Fibroblast of skin of scalp (primary cell): ENCODE measurements around the gene STIP1.
A peak's percentile ranks its signal among the peaks of the same experiment; 100 is the strongest.

ENCODE experiments used
- DNase-seq: peaks from one replicate; pipeline ENCODE4 v3.0.0-alpha.2; 2013

The STIP1 gene

DNA sequence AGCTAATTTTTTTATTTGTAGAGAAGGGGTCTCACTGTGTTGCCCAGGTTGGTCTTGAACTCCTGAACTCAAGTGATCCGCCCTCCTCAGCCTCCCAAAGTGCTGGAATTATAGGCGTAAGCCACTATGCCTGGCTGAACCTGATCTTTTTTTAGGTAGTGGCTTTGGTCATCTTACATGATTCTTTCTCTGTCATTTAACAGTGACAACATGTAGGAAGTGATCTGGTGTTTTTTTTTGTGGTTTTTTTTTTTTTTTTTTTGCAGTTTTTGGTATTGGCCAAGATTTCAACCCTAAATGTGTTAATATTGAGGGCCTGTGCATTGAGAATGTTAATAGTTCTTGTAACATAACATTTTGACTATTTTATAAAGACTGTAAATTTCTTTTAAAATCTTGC is 12.5 kb downstream of the STIP1 start:
- DNase-seq, result no peak

DNA sequence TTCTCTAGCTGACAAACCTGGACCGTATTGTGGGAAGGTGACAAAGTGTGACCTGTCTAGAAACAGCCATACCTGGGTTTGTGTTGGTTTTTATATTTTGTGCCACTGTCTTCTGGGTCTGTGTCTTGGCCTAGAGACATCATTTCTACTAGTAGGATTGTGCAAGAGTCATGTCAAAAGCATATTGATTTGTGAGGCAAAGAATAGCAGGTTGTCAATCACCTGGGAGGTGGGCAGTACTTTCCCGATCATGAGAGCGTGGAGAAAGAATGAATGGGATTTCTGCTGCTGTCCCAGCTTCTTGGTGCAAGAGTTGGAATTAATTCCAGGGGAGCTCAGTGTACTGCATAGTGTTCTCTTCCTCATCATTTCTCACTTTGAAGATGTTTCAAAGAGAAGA is 15.6 kb downstream of the STIP1 start:
- DNase-seq, result no peak

DNA sequence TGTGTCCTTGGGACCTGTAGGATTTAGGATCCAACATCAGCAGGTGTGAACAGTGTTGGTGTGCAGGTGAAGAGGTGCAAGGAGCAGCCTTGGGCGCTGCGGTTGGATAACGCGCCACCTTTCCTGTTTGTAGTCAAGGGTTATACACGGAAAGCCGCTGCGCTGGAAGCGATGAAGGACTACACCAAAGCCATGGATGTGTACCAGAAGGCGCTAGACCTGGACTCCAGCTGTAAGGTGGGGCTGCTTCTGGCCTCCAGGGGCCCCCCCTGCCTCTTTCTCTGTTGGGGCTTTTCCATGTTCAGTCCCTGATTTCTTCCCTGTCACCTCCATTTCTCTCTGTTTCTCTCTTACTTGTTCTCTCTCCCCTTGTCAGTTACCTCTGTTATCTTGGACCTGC is 17.0 kb downstream of the STIP1 start:
- no peak for DNase-seq

DNA sequence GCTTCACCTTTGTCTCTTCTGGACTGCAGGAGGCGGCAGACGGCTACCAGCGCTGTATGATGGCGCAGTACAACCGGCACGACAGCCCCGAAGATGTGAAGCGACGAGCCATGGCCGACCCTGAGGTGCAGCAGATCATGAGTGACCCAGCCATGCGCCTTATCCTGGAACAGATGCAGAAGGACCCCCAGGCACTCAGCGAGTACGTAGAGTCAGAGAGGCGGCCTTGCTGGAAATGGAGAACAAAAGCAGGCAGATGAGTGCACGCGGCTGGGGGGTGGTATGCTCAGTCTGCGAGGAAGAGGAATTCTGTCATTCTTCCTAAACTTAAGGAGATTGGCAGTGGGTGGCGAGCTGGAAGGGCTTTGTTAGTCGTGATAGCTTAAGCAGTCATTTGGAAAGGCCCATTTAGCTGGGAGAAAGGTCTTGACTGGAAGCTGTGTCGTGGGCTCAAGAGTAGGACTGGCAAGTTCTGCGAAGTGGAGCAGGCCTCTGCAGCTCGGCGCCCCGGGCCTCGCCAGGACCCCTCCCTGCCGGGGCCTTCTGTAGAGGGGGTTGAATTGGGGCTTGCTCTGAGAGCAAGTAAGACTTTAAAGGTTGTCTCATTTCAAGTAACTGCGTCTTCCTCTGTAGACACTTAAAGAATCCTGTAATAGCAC is 17.6 kb downstream of the STIP1 start:
- DNase-seq, result no peak

DNA sequence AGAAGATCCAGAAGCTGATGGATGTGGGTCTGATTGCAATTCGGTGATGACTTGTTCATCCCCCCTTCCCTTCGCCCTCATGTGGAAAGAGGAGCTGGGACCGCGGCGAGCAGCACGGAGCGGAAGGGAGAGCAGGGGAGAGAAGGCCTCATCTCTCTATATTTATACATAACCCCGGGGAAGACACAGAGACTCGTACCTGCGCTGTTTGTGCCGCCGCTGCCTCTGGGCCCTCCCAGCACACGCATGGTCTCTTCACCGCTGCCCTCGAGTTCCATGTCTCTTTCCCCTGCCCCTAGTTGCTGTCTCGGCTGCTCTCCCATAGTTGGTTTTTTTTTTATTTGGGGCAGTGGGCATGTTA is 18.1 kb downstream of the STIP1 start:
- DNase-seq, result no peak

DNA sequence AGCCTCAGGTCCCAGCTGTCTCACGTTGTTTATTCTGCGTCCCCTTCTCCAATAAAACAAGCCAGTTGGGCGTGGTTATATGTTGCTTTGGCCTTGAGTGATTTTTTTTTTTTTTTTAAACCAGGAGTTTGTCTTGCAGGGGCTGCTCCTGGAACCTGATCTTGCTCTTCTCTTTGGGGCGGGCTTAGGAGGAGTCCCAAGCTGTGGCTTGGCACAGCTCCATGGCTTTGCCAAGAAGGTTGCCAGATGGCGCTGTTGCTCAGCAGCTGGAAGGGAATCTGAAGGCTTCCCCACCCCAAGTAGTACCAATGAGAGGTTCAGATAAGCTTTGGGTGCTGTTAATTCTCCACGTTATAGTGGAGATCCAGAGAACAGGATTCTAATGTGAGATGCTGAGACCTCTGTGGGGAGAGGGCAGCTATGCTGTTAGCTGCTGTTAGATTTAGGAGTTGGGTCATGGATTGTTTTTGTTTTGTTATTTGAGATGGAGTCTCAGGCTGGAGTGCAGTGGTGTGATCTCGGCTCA is 18.6 kb downstream of the STIP1 start:
- DNase-seq, result peak; percentile 95

DNA sequence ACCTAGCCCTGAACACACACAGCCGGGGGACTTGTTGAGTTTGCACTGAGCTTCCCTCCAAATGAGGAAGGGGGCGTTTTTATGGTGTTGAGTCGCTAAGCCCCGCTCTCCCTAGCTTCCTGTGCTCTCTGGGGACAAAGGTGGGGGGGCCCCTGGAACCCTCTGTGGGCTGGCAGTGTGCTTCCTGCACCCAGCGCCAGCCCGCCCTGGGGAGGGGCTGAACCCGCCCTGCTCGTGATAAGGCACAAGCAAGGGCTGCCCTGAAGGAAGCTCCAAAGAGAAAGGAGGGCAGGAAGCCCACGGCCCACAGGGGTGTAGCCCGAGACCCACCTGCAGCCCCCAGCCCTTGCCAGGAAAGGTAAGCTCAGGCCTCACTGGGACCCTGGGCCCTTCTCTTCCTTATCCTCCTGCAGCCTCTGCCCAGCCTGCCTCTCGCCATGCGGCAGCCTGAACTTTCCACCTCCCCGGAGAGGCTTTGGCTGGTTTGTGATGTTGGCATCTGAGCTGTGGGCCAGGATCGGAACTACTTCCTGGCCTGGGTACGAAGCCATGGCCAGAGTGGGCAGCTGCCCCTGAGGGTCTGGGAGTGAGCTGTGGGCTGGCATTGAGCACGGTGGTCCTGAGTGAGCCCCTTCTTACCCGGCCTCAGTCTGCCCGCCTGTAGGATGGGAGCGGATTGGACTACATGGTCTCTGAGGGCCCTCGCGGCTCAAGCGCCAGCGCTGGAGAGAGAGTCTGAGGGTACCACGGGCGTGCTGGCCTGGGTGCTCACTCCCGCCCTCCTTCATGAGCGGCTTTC is 20.7 kb downstream of the STIP1 start, which contains the start of gene FERMT3:
Gene FERMT3, plus strand, starts transcription at position 265 of the 799 bp plus-strand sequence. CDS start 644 bp downstream, outside the sequence.
- no peak for DNase-seq

DNA sequence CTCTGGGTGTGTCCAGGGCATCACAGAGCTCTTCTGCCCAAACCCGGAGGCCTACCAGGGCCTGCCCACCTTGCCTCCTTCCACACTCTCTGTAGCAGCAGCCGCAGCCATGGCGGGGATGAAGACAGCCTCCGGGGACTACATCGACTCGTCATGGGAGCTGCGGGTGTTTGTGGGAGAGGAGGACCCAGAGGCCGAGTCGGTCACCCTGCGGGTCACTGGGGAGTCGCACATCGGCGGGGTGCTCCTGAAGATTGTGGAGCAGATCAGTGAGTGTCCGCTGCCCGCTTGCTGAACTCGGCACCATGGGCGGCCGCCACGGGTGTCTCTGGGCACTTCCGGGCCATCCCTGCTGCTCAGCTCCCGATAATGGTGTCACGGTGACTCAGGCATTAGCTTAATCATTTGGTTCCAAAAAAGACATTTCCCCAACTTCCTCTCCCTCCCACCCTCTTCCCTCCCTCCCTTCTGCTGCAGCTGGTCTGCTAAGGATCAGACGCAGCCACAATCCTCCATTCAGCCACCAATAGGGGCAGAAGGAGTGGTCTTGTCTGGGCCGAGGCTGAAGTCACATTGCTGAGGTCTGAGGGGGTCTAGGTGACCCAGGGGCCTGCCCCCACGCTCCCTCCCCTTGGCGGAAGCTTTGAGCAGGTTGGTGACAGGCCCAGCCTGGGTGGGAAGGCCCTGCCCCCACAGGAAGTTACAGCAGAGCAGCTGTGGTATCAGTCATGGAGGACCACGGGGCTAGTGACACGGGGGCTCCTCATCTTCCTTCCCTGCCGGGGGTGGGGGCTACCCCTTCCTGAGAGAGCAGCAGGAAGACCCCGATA is 21.5 kb downstream of the STIP1 start:
- DNase-seq, result peak; percentile 82

DNA sequence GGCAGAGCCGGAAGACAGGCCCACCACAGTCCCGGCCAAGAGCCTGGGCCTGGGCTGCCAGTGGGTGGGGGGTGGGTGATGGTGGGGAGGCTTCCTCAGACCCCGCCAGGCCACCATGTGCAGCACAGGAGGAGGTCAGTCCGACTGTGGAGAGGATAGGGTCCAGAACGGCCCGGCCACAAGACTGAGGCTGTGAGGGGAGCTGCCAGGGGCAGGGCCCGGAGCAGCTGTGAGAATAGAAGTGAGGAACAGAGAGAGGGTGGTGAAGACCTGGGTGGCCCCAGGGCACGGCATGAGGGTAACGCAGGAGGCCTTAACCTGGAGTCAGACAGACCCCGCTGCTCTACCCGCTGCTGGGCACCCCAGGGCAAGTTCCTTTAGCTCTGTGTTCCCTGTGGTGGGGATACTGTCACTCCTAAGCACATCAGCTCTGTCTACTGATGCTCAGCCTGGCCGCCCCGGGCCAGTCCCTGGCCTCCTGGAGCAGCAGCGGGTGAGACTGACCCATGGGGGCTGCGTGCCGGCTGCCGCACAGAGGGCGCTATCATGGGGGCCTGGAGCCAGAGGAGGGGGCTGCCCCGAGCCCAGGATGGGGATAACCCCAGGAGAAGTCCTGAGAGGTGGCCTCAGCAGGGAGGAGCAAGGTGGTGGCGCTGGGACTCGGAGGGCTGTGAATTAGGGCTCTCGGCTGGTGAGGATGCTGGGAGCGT is 22.3 kb downstream of the STIP1 start:
- no peak for DNase-seq

DNA sequence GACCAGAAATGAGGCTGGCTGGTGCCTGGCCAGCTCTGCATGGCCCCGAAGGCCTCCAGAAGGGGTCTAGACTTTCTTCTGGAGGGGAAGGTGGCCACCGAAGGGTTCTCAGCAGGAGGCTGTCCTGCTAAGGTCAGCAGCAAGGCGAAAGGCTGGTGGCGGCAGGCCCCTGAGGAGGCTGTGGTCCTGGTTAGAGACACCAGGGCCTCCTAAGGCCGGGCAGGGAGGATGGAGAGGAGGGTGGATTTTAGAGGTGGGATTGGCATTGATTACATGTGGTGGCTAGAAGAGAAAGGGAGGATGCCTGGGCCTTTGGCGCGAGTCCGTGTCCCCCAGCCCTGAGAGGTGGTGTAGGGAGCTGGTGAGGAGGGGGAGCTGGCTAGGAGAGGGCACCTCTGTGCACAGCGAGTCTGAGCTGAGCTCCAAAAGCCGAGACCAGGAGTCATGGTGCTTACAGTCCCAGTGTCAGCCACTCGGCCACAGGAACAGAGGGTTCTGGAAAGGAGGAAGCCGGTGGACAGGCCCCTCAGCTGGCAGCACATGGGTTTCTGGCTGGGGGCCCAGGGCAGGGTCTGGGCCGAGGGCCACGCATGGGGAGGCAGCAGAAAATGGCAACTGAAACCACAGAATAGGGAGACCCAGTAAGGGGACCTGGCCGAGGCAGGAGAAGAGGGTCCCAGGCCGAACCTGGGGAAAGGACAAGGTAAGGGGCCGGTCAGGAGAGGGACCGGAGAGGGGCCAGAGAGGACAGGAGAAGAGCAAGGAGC is 23.0 kb downstream of the STIP1 start:
- DNase-seq, result no peak

DNA sequence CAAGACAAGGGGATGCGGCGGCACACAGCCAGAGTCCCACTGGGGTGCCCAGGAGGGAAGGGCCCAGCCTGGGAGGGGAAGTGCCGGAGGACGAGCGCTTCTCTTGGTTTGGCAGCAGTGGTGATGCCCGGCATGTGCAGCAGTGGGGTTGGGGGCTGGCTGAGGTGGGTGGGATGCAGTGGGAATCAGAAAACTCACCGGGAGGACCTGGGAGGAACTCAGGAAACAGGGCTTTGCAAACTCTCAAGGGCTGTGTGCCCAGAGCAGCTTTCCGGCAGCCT is 23.5 kb downstream of the STIP1 start:
- no peak for DNase-seq

DNA sequence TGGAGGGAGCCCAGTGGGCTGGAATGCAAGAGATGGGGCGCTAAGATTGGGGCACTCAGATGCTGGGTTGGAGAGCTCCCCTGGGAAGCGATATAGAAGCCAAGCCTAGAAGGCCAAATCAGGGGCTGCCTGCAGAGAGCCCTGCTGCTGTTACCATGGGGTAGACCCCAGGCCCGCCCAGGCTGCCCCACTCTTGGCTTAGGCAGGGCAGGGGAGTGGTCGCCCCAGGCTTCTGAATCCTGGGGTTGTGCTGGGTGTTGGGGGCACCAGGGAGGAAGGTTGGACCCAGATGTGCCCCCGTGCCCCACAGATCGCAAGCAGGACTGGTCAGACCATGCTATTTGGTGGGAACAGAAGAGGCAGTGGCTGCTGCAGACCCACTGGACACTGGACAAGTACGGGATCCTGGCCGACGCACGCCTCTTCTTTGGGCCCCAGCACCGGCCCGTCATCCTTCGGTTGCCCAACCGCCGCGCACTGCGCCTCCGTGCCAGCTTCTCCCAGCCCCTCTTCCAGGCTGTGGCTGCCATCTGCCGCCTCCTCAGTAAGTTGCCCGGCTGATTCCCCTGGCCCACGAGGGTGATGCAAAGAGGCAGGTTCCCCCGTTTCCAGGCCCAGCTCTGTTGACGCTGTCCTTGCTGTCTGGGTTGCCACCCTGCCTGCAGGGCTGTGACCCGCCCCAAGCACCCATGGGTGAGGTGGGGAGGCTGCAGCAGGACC is 24.5 kb downstream of the STIP1 start:
- DNase-seq, result no peak

DNA sequence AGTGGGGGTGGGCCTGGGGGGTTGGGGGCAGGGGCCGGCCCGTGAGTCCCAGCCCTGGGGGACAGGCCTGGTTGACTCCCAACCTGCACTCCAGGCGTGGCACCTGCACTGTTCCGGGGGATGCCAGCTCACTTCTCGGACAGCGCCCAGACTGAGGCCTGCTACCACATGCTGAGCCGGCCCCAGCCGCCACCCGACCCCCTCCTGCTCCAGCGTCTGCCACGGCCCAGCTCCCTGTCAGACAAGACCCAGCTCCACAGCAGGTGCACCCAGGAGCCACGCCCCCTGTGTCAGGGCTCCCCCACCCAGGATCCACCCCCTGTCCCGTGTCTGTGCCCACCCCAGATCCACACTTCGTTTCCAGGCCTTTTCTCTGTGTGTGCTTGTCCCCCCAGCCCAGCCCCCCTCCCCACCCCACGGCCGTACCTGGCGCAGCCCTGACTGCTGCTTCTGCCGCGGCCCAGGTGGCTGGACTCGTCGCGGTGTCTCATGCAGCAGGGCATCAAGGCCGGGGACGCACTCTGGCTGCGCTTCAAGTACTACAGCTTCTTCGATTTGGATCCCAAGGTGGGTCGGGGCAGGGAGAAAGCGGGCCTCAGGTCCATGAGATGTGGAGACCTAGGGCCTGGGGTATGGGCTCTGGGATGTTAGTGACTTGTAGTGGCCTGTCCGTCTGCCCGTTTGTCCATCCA is 25.4 kb downstream of the STIP1 start:
- DNase-seq, result no peak

DNA sequence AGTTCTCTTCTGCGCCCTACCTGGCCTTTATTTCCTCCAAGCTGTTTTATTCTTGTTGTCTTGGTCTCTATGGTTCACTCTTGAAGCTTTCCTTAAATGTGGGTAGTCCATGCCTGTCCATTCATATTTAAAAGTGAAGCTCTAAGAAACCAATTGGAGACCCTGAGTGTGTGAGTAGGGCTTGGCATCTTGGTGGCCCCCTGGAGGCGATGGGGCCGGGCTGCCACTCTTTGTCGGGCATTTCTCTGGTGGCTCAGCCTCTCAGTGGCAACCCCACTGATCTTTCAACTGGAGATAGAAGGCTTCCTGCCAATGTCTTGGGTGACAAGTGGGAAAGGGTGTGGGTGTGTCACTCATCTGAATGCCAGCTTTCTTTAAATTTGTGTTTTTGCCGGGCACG is 30.9 kb downstream of the STIP1 start:
- DNase-seq, result no peak

DNA sequence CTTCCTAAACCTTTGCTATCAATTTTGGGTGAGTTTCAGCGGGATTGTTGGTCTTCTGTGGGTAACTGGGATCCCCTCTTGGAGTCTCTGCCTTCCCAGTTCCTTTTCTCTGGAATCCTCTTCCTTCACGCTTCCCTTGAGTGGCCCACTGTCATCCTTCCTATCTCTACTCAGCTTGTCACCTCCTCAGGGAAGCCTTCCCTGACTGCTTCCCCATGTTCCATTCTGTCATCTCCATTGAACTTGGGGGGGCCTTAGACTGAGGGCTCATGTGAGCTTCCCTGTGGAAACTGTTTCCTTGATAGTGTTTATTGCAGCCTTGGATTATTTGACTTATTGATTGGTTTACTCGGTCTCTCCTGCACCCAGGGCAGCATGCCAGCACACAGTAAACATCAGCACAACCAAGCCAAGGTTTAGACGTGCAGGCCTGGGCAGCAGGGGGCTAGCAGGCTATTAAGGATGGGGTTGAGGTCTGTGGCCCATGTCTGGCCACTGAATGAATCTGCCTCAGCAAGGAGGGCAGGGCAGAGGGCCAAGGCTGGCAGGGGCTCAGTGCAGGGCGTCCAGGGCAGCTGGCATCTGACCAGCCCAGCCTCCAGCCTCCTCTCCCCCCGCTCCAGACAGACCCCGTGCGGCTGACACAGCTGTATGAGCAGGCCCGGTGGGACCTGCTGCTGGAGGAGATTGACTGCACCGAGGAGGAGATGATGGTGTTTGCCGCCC is 32.8 kb downstream of the STIP1 start:
- no peak for DNase-seq

DNA sequence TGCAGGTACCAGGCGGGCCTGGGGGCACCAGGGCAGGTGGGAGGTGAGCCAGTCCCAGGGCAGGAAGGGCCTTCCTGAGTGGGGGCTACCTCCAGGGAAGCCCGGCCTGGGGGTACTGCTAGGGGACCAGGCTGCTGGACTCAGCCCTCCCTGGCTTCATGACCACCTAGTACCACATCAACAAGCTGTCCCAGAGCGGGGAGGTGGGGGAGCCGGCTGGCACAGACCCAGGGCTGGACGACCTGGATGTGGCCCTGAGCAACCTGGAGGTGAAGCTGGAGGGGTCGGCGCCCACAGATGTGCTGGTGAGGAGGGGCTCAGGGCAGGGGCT is 33.3 kb downstream of the STIP1 start:
- no peak for DNase-seq

DNA sequence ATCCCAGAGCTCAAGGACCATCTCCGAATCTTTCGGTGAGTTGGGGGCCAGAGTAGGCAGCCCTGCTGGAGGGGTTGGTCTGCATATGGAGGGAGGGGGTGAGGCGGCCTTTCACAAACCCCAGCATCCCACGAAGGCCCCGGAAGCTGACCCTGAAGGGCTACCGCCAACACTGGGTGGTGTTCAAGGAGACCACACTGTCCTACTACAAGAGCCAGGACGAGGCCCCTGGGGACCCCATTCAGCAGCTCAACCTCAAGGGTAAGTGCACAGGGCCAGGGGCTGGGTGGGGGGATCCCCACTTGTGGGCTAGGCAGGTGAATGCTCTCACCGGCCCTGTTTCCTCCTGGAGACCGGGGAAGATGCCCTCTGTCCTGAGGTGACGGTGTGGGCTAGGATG is 33.8 kb downstream of the STIP1 start:
- DNase-seq, result no peak

DNA sequence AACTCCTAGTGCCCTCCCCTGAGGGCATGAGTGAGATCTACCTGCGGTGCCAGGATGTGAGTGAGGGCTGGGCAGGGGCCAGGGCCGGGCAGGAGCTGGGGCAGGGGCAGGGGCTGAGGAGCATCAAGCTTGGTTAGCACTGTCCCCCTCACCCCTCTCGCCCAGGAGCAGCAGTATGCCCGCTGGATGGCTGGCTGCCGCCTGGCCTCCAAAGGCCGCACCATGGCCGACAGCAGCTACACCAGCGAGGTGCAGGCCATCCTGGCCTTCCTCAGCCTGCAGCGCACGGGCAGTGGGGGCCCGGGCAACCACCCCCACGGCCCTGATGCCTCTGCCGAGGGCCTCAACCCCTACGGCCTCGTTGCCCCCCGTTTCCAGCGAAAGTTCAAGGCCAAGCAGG is 34.3 kb downstream of the STIP1 start:
- DNase-seq, result no peak

DNA sequence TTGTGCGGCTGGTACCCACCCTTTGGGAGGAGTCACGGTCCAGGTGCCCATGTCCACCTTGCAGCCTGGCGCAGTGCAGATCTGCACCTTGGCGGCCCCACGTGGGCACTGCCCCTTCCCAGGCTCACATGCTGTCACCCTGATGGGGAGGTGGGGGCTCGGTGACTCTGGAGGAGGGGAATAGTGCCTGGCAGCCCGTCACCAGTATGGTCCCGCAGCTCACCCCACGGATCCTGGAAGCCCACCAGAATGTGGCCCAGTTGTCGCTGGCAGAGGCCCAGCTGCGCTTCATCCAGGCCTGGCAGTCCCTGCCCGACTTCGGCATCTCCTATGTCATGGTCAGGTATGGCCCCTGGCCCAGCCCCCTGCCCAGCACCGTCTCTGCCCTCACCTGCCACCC is 34.8 kb downstream of the STIP1 start:
- DNase-seq, result no peak

DNA sequence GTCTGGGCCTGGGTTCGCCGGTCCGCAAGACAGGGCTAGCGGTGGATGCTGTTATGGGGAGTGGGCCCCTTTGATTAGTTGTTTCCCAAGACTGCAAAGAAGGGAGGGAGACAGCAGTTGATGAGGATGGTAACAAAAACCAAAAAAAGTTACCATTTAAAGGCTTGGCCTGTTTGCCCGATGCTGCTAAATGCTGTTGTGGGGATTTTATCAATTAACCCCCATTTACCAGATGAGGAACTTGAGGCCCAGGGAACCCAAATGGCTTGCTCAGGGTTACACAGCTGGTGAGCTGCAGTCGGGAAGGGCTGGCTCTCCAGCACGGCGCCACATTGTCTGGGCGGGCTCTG is 36.7 kb downstream of the STIP1 start:
- DNase-seq, result no peak
